ENCODE data around the gene IQGAP1. TPM values are rescaled to one million over a fixed set of nuclear protein-coding genes. Genes with fewer than 3 reads are reported as not detected.

Gene IQGAP1
- total RNA-seq, 6 experiments from 2014 or later: 12.2 to 43.7 (median 26.3) TPM

DNA sequence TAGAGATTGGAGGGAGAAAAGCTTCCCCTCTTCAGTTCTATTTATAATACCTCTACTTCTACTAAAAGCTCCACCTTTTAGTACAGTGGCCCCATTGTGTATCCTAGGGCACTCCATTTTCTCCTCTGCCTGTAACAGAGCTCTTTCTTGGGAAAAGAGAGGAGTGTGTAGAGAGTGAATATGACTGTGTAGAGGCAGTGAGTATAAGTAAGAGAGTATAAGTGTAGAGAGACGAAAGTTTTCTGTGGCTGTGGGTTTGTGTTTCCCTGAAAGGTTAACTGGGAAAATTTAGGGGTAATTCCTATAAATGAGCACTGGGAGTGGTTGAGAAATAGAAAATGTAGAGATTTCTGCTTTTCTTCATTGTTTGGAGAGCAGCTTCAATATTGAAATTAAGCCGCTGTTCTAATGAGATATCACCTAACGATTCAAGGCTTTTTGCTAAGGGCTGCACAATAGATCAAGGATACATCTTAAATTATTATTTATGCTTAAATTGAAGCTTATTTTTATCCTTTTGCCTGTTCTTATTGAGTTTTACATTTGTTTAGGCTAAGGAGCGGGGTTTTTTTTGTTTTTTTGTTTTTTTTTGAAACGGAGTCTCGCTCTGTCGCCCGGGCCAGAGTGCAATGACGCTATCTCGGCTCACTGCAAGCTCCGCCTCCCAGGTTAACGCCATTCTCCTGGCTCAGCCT lies 6.9 kb downstream of the IQGAP1 start:
- ATAC-seq (no peak), DNase-seq (no peak)
- H3K36me3 ChIP-seq: no peaks in the 10 kb centered on the region
- WGBS (ENCODE audit: insufficient coverage, low coverage, low lambda C conversion rate, missing lambda C conversion rate): 90% methylated on average over 9 of the region's 12 CpGs
- H3K27me3 ChIP-seq: no peaks in the 10 kb centered on the region
- no peak overlapping the region for H3K4me3 ChIP-seq
- no peak for TF ChIP-seq POLR2A (IDR thresholded peaks at IDR 0.05)
- TF ChIP-seq, protein P1, sequence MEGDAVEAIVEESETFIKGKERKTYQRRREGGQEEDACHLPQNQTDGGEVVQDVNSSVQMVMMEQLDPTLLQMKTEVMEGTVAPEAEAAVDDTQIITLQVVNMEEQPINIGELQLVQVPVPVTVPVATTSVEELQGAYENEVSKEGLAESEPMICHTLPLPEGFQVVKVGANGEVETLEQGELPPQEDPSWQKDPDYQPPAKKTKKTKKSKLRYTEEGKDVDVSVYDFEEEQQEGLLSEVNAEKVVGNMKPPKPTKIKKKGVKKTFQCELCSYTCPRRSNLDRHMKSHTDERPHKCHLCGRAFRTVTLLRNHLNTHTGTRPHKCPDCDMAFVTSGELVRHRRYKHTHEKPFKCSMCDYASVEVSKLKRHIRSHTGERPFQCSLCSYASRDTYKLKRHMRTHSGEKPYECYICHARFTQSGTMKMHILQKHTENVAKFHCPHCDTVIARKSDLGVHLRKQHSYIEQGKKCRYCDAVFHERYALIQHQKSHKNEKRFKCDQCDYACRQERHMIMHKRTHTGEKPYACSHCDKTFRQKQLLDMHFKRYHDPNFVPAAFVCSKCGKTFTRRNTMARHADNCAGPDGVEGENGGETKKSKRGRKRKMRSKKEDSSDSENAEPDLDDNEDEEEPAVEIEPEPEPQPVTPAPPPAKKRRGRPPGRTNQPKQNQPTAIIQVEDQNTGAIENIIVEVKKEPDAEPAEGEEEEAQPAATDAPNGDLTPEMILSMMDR (IDR thresholded peaks at IDR 0.05): no peak
- intact Hi-C loops (cut with DNase I): no loop called here
- no peak overlapping the region for H3K27ac ChIP-seq
- no peaks in the 10 kb centered on the region for H3K4me1 ChIP-seq
- no peaks in the 10 kb centered on the region for H3K9me3 ChIP-seq

DNA sequence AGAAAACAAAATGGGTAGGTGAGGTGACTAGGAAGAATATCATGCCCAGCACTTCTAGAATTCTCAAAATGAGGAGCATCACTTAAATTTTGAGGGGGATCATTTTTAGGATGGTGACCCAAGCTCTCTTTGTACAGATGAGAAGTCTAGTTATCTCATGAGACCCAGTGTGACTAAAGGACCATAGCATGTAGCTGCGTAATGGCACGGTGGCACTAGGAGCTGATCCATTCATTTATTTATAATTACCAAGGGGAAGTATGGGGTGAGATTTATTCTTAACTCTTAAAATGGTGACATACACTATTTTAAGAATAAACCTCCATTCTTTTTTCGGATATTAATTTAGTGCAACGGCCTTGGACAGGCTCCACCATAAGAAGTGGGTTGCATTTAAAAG lies 8.3 kb downstream of the IQGAP1 start:
- Histone ChIP-seq H3K4me1 (peaks cover 0 to 4% (median 0%) of the 10 kb centered on the region in 4 donors), H3K4me3 (no peak overlapping the region)

DNA sequence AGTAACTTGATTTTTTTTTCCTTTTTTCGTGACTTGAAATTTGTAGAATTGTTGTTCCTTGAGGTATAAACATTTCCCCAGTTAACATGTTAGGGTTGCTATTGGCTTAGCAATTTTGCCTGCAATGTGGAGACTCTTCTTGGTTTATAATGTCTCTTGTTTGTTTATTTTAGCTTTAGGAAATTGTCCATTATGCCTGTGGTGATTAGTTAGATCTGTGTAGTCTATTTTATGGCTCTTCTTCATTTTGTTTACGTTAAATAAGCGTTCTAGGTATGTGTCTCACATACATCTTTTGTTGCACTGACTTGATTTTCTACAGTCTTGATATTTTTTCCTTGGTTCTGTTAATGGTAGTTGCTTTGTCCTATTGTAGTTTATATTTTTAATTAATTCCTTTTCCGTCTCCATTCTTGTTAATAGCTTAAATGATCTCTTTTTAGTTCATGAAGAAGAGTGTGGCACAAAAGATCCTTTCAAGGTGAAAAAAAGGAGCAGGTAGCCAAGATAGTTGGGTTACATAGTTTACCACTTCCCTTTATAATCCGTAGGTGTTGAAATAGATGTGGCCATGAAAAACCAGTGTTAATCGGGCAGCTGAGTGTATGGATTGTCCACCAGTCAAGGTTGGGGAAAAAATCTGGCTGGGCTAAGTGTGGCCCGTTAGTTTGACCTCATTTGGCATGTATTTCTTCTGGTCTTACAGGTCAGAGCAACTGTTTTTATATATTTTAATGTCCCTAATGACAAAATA lies 12.1 kb downstream of the IQGAP1 start:
- H3K27me3 ChIP-seq: no peaks in the 10 kb centered on the region
- TF ChIP-seq POLR2A (IDR thresholded peaks at IDR 0.05): no peak
- TF ChIP-seq, protein P1 (IDR thresholded peaks at IDR 0.05): no peak
- no peaks in the 10 kb centered on the region for H3K9me3 ChIP-seq
- H3K27ac ChIP-seq: peak overlapping the region; percentile 63 to 68 (median 66)
- DNase-seq (no peak), ATAC-seq (peak in 2 of 4 donors; percentile 25 to 26)
- WGBS (ENCODE audit: insufficient coverage, low coverage, low lambda C conversion rate, missing lambda C conversion rate): 62% methylated on average over 7 of the region's 7 CpGs
- H3K4me3 ChIP-seq: no peak overlapping the region
- intact Hi-C loops (cut with DNase I): no loop called here
- H3K36me3 ChIP-seq: no peaks in the 10 kb centered on the region
- peaks cover 0 to 17% (median 0%) of the 10 kb centered on the region in 4 donors for H3K4me1 ChIP-seq

More for the DNA sequence above, 8.3 kb downstream of the IQGAP1 start:
- H3K27ac ChIP-seq: no peak overlapping the region
- DNase-seq (no peak), ATAC-seq (no peak)
- 82% methylated on average over 4 of the region's 4 CpGs for WGBS (ENCODE audit: insufficient coverage, low coverage, low lambda C conversion rate, missing lambda C conversion rate)
- no peaks in the 10 kb centered on the region for H3K9me3 ChIP-seq
- no peaks in the 10 kb centered on the region for H3K36me3 ChIP-seq
- no peaks in the 10 kb centered on the region for H3K27me3 ChIP-seq
- no peak for TF ChIP-seq POLR2A (IDR thresholded peaks at IDR 0.05)
- TF ChIP-seq, protein P1 (IDR thresholded peaks at IDR 0.05): no peak
- intact Hi-C loops (cut with DNase I): no loop called here

DNA sequence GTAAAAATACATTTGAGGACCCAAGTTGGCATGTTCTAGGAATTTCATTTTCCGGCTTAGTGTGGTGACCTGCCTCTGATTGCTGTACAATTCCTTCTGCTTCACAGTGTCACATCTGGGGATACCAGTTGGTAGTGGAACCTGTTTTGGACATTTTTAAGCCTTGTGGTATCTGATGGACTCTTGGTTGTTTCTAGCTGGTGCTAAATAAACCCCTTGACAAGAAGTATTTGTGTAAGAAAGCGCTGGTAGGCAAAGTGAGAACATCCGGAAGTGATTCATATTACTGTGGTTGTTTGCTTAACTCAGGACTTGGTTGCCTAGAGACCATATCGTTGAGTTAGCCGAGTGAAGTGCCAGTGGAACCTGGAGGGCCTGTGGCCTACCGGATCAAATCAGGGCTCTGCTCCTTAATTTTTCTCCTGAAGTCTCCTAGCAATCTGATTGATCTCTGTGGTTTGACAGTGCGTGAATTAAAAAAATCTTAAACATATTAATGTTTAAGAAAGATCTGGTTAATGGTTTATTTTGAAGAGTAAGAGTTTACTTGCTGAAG lies 12.8 kb downstream of the IQGAP1 start:
- H3K4me3 ChIP-seq: peak overlapping the region in 1 of 3 donors; percentile 5
- no peaks in the 10 kb centered on the region for H3K36me3 ChIP-seq
- TF ChIP-seq POLR2A (IDR thresholded peaks at IDR 0.05): no peak
- TF ChIP-seq, protein P1 (IDR thresholded peaks at IDR 0.05): no peak
- no peaks in the 10 kb centered on the region for H3K9me3 ChIP-seq
- no peaks in the 10 kb centered on the region for H3K27me3 ChIP-seq
- ATAC-seq (peak; percentile 95 to 98 (median 96)), DNase-seq (no peak)
- peaks cover 0 to 17% (median 0%) of the 10 kb centered on the region in 4 donors for H3K4me1 ChIP-seq
- intact Hi-C loops (cut with DNase I): no loop called here
- 13% methylated on average over 6 of the region's 7 CpGs for WGBS (ENCODE audit: insufficient coverage, low coverage, low lambda C conversion rate, missing lambda C conversion rate)
- H3K27ac ChIP-seq: peak overlapping the region; percentile 63 to 68 (median 66)
